Measurements from ENCODE around the gene TMEM235.

GRCh38 chr17:78227455-78227916 is 3.9 kb upstream of the TMEM235 start:
- TF ChIP-seq POLR2A (IDR thresholded peaks at IDR 0.05) (no peak), CTCF (IDR thresholded peaks at IDR 0.05) (no peak)
